Glutamatergic neuron (in vitro differentiated cells): Measurements from ENCODE around the gene TMC5. TPM values are rescaled to one million over a fixed set of nuclear protein-coding genes. Genes with fewer than 3 reads are reported as not detected.

Experiments used
- DNase-seq: peaks from one replicate; pipeline ENCODE4 v3.0.0; 2022
- H3K27ac Mint-ChIP-seq: one replicate; pipeline ENCODE4 v1.8.0; 2020; ENCODE audit warnings: mild to moderate bottlenecking, mixed read lengths, inconsistent platforms; ENCODE audit not compliant: unreplicated experiment
- H3K27me3 Mint-ChIP-seq: one replicate; pipeline ENCODE4 v1.8.0; 2020; ENCODE audit warnings: mild to moderate bottlenecking, moderate library complexity, mixed read lengths, inconsistent platforms; ENCODE audit not compliant: unreplicated experiment
- H3K36me3 Mint-ChIP-seq: one replicate; pipeline ENCODE4 v1.8.0; 2020; ENCODE audit warnings: mild to moderate bottlenecking, mixed read lengths, inconsistent platforms; ENCODE audit not compliant: unreplicated experiment
- H3K4me1 Mint-ChIP-seq: one replicate; pipeline ENCODE4 v1.8.0; 2020; ENCODE audit warnings: mild to moderate bottlenecking, low read depth, mixed read lengths, inconsistent platforms; ENCODE audit not compliant: unreplicated experiment
- H3K4me3 Mint-ChIP-seq: one replicate; pipeline ENCODE4 v1.8.0; 2020; ENCODE audit warnings: mild to moderate bottlenecking, mixed read lengths, inconsistent platforms; ENCODE audit not compliant: unreplicated experiment
- H3K9me3 Mint-ChIP-seq: one replicate; pipeline ENCODE4 v1.8.0; 2020; ENCODE audit warnings: mild to moderate bottlenecking, moderate library complexity, mixed read lengths, inconsistent platforms; ENCODE audit not compliant: unreplicated experiment
- total RNA-seq: library from RNA; stranded (reverse); fragmentation: NEBNext Ultra II Directional; extraction: Animal tissue kit (Norgen Biotek cat#: 25700); gene quantifications from one replicate; pipeline ENCODE4 v1.2.1, GENCODE V29; 2021; ENCODE audit not compliant: unreplicated experiment
- TF ChIP-seq, protein P1 (sequence below): fragments of 200-600 bp; sonication (generic); IDR thresholded peaks from one replicate; pipeline ENCODE4 v1.5.0; 2021; ENCODE audit not compliant: partially characterized antibody, unreplicated experiment

The TMC5 gene
- total RNA-seq, 1 donor from 2014 or later: not detected

- no peaks in the 10 kb centered on the region for H3K27me3 Mint-ChIP-seq
- TF ChIP-seq, protein P1, sequence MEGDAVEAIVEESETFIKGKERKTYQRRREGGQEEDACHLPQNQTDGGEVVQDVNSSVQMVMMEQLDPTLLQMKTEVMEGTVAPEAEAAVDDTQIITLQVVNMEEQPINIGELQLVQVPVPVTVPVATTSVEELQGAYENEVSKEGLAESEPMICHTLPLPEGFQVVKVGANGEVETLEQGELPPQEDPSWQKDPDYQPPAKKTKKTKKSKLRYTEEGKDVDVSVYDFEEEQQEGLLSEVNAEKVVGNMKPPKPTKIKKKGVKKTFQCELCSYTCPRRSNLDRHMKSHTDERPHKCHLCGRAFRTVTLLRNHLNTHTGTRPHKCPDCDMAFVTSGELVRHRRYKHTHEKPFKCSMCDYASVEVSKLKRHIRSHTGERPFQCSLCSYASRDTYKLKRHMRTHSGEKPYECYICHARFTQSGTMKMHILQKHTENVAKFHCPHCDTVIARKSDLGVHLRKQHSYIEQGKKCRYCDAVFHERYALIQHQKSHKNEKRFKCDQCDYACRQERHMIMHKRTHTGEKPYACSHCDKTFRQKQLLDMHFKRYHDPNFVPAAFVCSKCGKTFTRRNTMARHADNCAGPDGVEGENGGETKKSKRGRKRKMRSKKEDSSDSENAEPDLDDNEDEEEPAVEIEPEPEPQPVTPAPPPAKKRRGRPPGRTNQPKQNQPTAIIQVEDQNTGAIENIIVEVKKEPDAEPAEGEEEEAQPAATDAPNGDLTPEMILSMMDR: no peak
- no peaks in the 10 kb centered on the region for H3K36me3 Mint-ChIP-seq
- H3K4me3 Mint-ChIP-seq: no peak overlapping the region
- H3K27ac Mint-ChIP-seq: no peak overlapping the region
- DNase-seq: no peak
- no peaks in the 10 kb centered on the region for H3K9me3 Mint-ChIP-seq
- no peaks in the 10 kb centered on the region for H3K4me1 Mint-ChIP-seq
Observed at GRCh38 chr16:19431636-19432340, 14.1 kb downstream of the TMC5 start.

GRCh38 chr16:19432429-19432828 lies 14.7 kb downstream of the TMC5 start:
- DNase-seq: no peak
- H3K27ac Mint-ChIP-seq: no peak overlapping the region
- no peak overlapping the region for H3K4me3 Mint-ChIP-seq
- no peaks in the 10 kb centered on the region for H3K9me3 Mint-ChIP-seq
- no peaks in the 10 kb centered on the region for H3K36me3 Mint-ChIP-seq
- H3K27me3 Mint-ChIP-seq: no peaks in the 10 kb centered on the region
- TF ChIP-seq, protein P1: no peak
- no peaks in the 10 kb centered on the region for H3K4me1 Mint-ChIP-seq

GRCh38 chr16:19434584-19434983 lies 16.9 kb downstream of the TMC5 start:
- H3K27ac Mint-ChIP-seq: no peak overlapping the region
- H3K9me3 Mint-ChIP-seq: no peaks in the 10 kb centered on the region
- H3K4me1 Mint-ChIP-seq: no peaks in the 10 kb centered on the region
- H3K27me3 Mint-ChIP-seq: no peaks in the 10 kb centered on the region
- no peaks in the 10 kb centered on the region for H3K36me3 Mint-ChIP-seq
- no peak overlapping the region for H3K4me3 Mint-ChIP-seq
- no peak for DNase-seq
- TF ChIP-seq, protein P1: no peak

DNA sequence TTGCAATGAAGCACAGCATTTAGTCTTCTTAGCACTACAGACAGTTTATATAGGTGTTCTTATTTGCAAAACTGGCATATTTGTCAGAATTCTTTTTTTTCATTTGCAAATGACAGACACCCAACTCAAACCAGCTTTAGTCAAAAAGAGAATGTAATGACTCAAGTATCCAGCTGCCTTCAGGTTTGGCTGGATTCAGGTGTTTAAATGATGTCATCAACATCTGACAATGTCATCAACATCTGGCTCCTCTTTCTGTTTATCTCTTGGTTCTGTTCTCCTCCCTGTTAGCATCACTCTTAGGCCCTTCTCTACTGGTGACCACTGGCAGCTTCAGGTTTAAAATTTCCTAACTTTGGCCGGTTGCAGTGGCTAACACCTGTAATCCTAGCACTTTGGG lies 18.9 kb downstream of the TMC5 start:
- Mint-ChIP-seq H3K27ac (no peak overlapping the region), H3K4me1 (no peaks in the 10 kb centered on the region), H3K27me3 (no peaks in the 10 kb centered on the region), H3K36me3 (no peaks in the 10 kb centered on the region), H3K4me3 (no peak overlapping the region), H3K9me3 (no peaks in the 10 kb centered on the region)
- TF ChIP-seq, protein P1: no peak
- DNase-seq: no peak

GRCh38 chr16:19437280-19437679 lies 19.6 kb downstream of the TMC5 start:
- Mint-ChIP-seq H3K36me3 (no peaks in the 10 kb centered on the region), H3K27me3 (no peaks in the 10 kb centered on the region), H3K27ac (no peak overlapping the region), H3K9me3 (no peaks in the 10 kb centered on the region), H3K4me1 (no peaks in the 10 kb centered on the region), H3K4me3 (no peak overlapping the region)
- no peak for DNase-seq
- TF ChIP-seq, protein P1: no peak
